ENCODE results near the gene NUP43. TPM values are rescaled to one million over a fixed set of nuclear protein-coding genes. Genes with fewer than 3 reads are reported as not detected.

Gene NUP43
- total and polyA plus RNA-seq, 2 of the 13 experiments (the other 11 are each of a cell fraction or from before 2014, with no cell fraction given) = 38.9 to 85.1 TPM

DNA sequence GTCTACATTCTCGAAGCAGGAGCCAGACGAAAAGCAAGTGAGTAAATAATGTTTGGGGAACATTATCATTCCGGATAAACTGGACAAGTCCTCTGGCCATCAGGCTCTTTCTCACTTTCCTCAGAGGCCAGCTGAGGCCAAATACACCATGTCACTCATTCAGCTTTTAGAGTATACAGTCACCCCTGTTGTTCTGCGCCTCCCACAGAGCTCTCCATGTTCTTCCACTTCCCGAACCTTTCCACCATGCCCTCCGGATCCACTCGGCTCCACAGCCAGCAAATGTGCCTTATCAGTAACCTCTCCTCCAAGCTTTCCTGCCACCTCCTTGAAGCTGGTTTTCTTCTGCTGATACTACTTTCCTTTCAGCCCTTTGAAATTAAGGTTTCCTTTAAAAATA is 60.1 kb downstream of the NUP43 start (continued):
- TF ChIP-seq, protein P1, sequence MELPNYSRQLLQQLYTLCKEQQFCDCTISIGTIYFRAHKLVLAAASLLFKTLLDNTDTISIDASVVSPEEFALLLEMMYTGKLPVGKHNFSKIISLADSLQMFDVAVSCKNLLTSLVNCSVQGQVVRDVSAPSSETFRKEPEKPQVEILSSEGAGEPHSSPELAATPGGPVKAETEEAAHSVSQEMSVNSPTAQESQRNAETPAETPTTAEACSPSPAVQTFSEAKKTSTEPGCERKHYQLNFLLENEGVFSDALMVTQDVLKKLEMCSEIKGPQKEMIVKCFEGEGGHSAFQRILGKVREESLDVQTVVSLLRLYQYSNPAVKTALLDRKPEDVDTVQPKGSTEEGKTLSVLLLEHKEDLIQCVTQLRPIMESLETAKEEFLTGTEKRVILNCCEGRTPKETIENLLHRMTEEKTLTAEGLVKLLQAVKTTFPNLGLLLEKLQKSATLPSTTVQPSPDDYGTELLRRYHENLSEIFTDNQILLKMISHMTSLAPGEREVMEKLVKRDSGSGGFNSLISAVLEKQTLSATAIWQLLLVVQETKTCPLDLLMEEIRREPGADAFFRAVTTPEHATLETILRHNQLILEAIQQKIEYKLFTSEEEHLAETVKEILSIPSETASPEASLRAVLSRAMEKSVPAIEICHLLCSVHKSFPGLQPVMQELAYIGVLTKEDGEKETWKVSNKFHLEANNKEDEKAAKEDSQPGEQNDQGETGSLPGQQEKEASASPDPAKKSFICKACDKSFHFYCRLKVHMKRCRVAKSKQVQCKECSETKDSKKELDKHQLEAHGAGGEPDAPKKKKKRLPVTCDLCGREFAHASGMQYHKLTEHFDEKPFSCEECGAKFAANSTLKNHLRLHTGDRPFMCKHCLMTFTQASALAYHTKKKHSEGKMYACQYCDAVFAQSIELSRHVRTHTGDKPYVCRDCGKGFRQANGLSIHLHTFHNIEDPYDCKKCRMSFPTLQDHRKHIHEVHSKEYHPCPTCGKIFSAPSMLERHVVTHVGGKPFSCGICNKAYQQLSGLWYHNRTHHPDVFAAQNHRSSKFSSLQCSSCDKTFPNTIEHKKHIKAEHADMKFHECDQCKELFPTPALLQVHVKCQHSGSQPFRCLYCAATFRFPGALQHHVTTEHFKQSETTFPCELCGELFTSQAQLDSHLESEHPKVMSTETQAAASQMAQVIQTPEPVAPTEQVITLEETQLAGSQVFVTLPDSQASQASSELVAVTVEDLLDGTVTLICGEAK (IDR thresholded peaks at IDR 0.05) = no peak
- TF ChIP-seq, protein P1 (CRISPR knock-in tag; IDR thresholded peaks at IDR 0.05) = no peak
- TF ChIP-seq MXI1 (IDR thresholded peaks at IDR 0.05; ENCODE audit: borderline replicate concordance, low read depth, low read length) (no peak), GMEB1 (CRISPR knock-in tag; IDR thresholded peaks at IDR 0.05; ENCODE audit: borderline replicate concordance) (no peak), ZBTB49 (CRISPR knock-in tag; IDR thresholded peaks at IDR 0.05; ENCODE audit: borderline replicate concordance) (no peak), ZNF292 (CRISPR knock-in tag; IDR thresholded peaks at IDR 0.05; ENCODE audit: borderline replicate concordance, low read depth) (no peak), ZNF24 (IDR thresholded peaks at IDR 0.05) (no peak), ZNF782 (CRISPR knock-in tag; IDR thresholded peaks at IDR 0.05; ENCODE audit: borderline replicate concordance) (no peak), ZNF230 (CRISPR knock-in tag; IDR thresholded peaks at IDR 0.05) (no peak), MXD4 (CRISPR knock-in tag; IDR thresholded peaks at IDR 0.05) (no peak), SCMH1 (CRISPR knock-in tag; IDR thresholded peaks at IDR 0.05; ENCODE audit: borderline replicate concordance) (no peak), ZBTB37 (CRISPR knock-in tag; IDR thresholded peaks at IDR 0.05) (no peak), CERS6 (CRISPR knock-in tag; IDR thresholded peaks at IDR 0.05) (no peak), EZH2 (conservative IDR thresholded peaks at IDR 0.05; ENCODE audit: low read depth, low read length) (no peak)

All from HepG2 (cell line).